GM23338 (cell line): ENCODE measurements around the gene MYCBPAP. TPM values are rescaled to one million over a fixed set of nuclear protein-coding genes. Genes with fewer than 3 reads are reported as not detected.

Source experiments
- ATAC-seq: fragments of 200-7000 bp; cut with Tn5 transposase; 3 replicates; pipeline ENCODE4 v1.9.1; 2020
- DNase-seq: peaks from one replicate; pipeline ENCODE4 v3.0.0-alpha.2; 2015; ENCODE audit warnings: low spot score
- H2AFZ ChIP-seq: fragments of 200-600 bp; sonication (generic); 2 replicates; pipeline ENCODE4 v1.8.0; 2016; ENCODE audit warnings: antibody characterized with exemption, mild to moderate bottlenecking, moderate library complexity
- H3F3A ChIP-seq: fragments of 200-600 bp; sonication (generic); replicated peaks from 2 replicates; pipeline ENCODE4 v1.8.0; 2017; ENCODE audit warnings: antibody characterized with exemption, mixed run types, low read depth
- H3K27ac ChIP-seq: fragments of 200-600 bp; sonication (generic); 2 replicates; pipeline ENCODE4 v1.6.1; 2016; ENCODE audit warnings: low read depth
- H3K27me3 ChIP-seq: fragments of 200-600 bp; sonication (generic); 2 replicates; pipeline ENCODE4 v1.8.0; 2016; ENCODE audit warnings: mild to moderate bottlenecking, mixed run types, moderate library complexity; ENCODE audit not compliant: insufficient read depth
- H3K36me3 ChIP-seq: fragments of 200-600 bp; sonication (generic); 2 replicates; pipeline ENCODE4 v1.8.0; 2016; ENCODE audit warnings: mild to moderate bottlenecking; ENCODE audit not compliant: insufficient read depth
- H3K4me1 ChIP-seq: fragments of 200-600 bp; sonication (generic); 2 replicates; pipeline ENCODE4 v1.8.0; 2016; ENCODE audit warnings: mild to moderate bottlenecking, moderate library complexity; ENCODE audit not compliant: insufficient read depth
- H3K4me2 ChIP-seq: fragments of 200-600 bp; sonication (generic); 2 replicates; pipeline ENCODE4 v1.7.1; 2017; ENCODE audit warnings: mixed run types
- H3K4me3 ChIP-seq: fragments of 200-600 bp; sonication (generic); 2 replicates; pipeline ENCODE4 v1.6.1; 2016; ENCODE audit warnings: mixed run types
- H3K79me2 ChIP-seq: fragments of 200-600 bp; sonication (generic); replicated peaks from 2 replicates; pipeline ENCODE4 v1.8.0; 2017; ENCODE audit warnings: mild to moderate bottlenecking; ENCODE audit not compliant: insufficient read depth
- H3K9me2 ChIP-seq: fragments of 200-600 bp; sonication (generic); 2 replicates; pipeline ENCODE4 v1.8.0; 2017; ENCODE audit not compliant: insufficient read depth
- H4K20me1 ChIP-seq: fragments of 200-600 bp; sonication (generic); replicated peaks from 2 replicates; pipeline ENCODE4 v1.8.0; 2017; ENCODE audit warnings: mild to moderate bottlenecking; ENCODE audit not compliant: insufficient read depth
- H3K27ac Mint-ChIP-seq: 2 replicates; pipeline ENCODE4 v1.8.0; 2020; ENCODE audit warnings: inconsistent platforms, mild to moderate bottlenecking, moderate library complexity, mixed read lengths
- H3K27me3 Mint-ChIP-seq: 3 replicates; pipeline ENCODE4 v1.8.0; 2022; ENCODE audit warnings: low read depth, mild to moderate bottlenecking, moderate library complexity, mixed read lengths, inconsistent platforms; ENCODE audit not compliant: insufficient read depth, poor library complexity
- H3K36me3 Mint-ChIP-seq: 3 replicates; pipeline ENCODE4 v1.8.0; 2021; ENCODE audit warnings: low read depth, mild to moderate bottlenecking, inconsistent platforms, moderate library complexity, mixed read lengths
- H3K4me1 Mint-ChIP-seq: 3 replicates; pipeline ENCODE4 v1.8.0; 2020; ENCODE audit warnings: mild to moderate bottlenecking, inconsistent platforms, mixed read lengths
- H3K4me3 Mint-ChIP-seq: 3 replicates; pipeline ENCODE4 v1.8.0; 2021; ENCODE audit warnings: moderate library complexity, mild to moderate bottlenecking, inconsistent platforms, mixed read lengths
- H3K9me3 Mint-ChIP-seq: 3 replicates; pipeline ENCODE4 v1.8.0; 2020; ENCODE audit warnings: moderate library complexity, mild to moderate bottlenecking, inconsistent platforms, mixed read lengths
- CREB1 ChIP-seq: fragments of 250-450 bp; sonication (Bioruptor Pico); IDR thresholded peaks from 2 replicates; pipeline ENCODE4 v1.5.0; 2020; ENCODE audit warnings: low read depth, mild to moderate bottlenecking, moderate library complexity
- EZH2phosphoT487 ChIP-seq: fragments of 200-600 bp; sonication (generic); IDR thresholded peaks from one replicate; pipeline ENCODE4 v1.8.1; 2018; ENCODE audit warnings: antibody characterized with exemption; ENCODE audit not compliant: unreplicated experiment
- JUNB ChIP-seq: IDR thresholded peaks from one replicate; pipeline ENCODE4 v1.6.1; 2016; ENCODE audit warnings: antibody characterized with exemption; ENCODE audit not compliant: unreplicated experiment
- NANOG ChIP-seq: IDR thresholded peaks from 2 replicates; pipeline ENCODE4 v1.6.1; 2016; ENCODE audit warnings: antibody characterized with exemption, borderline replicate concordance
- POLR2AphosphoS5 ChIP-seq: IDR thresholded peaks from 2 replicates; pipeline ENCODE4 v1.6.1; 2016; ENCODE audit warnings: antibody characterized with exemption, low read depth
- STAT1 ChIP-seq: IDR thresholded peaks from one replicate; pipeline ENCODE4 v1.6.1; 2016; ENCODE audit warnings: antibody characterized with exemption; ENCODE audit not compliant: unreplicated experiment
- ZNF114 ChIP-seq: fragments of 250-450 bp; sonication (Bioruptor Pico); IDR thresholded peaks from 2 replicates; pipeline ENCODE4 v1.5.0; 2020; ENCODE audit warnings: mild to moderate bottlenecking, moderate library complexity
- ZNF331 ChIP-seq: fragments of 250-450 bp; sonication (Bioruptor Pico); IDR thresholded peaks from 2 replicates; pipeline ENCODE4 v1.5.0; 2020; ENCODE audit warnings: low read depth, mild to moderate bottlenecking, moderate library complexity
- polyA plus RNA-seq: library from polyadenylated mRNA; unstranded; fragments of >200 nt; fragmentation: Nextera tagmentation; extraction: Ambion mirVana; gene quantifications from 2 replicates; pipeline ENCODE4 v1.2.1, GENCODE V29; 2016
- total RNA-seq: library from RNA; depleted of rRNA; stranded (reverse); fragments of >200 nt; shearing (Covaris generic); gene quantifications from 2 replicates; pipeline ENCODE4 v1.2.3, GENCODE V29; 2014
- TF ChIP-seq, protein P1 (sequence below), 2 experiments: fragments of 200-600 bp in 1 of 2; sonication (generic) in 1 of 2; conservative IDR thresholded peaks; 2 replicates each; pipeline versions ENCODE4 v1.5.1 to v1.6.1; 2016 to 2017; ENCODE audit warnings: antibody characterized with exemption in 2 of 2, low read depth in 2 of 2, mild to moderate bottlenecking in 2 of 2, moderate library complexity in 1 of 2
- TF ChIP-seq, protein P2 (sequence below): IDR thresholded peaks from one replicate; pipeline ENCODE4 v1.6.1; 2018; ENCODE audit warnings: antibody characterized with exemption; ENCODE audit not compliant: unreplicated experiment
- TF ChIP-seq, protein P3 (sequence below): fragments of 250-450 bp; sonication (Bioruptor Pico); IDR thresholded peaks from 2 replicates; pipeline ENCODE4 v1.5.0; 2020; ENCODE audit warnings: mild to moderate bottlenecking, moderate library complexity

MYCBPAP gene
- total and polyA plus RNA-seq, 2 experiments from 2014 or later = 0.63 to 1.7 TPM

- no peaks in the 10 kb centered on the region for H3K79me2 ChIP-seq
- H3K4me2 ChIP-seq = no peak overlapping the region
- H3K27ac Mint-ChIP-seq = no peak overlapping the region
- no peaks in the 10 kb centered on the region; the same call in 1 of the 2 replicates for H4K20me1 ChIP-seq
- no peak overlapping the region for H3K4me3 Mint-ChIP-seq
- H3K9me3 Mint-ChIP-seq = no peaks in the 10 kb centered on the region
- peaks cover 12% of the 10 kb centered on the region for H3K4me1 ChIP-seq
- no peak overlapping the region for H2AFZ ChIP-seq
- TF ChIP-seq ZNF114 (CRISPR knock-in tag) = no peak
- TF ChIP-seq JUNB = no peak
- peaks cover 25% of the 10 kb centered on the region for H3K27me3 ChIP-seq
- H3K4me3 ChIP-seq = no peak overlapping the region
- no peak overlapping the region for H3K27ac ChIP-seq
- peaks cover 31% of the 10 kb centered on the region for H3K27me3 Mint-ChIP-seq
- H3K9me2 ChIP-seq = no peaks in the 10 kb centered on the region
- no peaks in the 10 kb centered on the region for H3K36me3 ChIP-seq
- no peaks in the 10 kb centered on the region; the same call in 2 of the 3 replicates for H3K36me3 Mint-ChIP-seq
- no peak for DNase-seq
- peaks cover 45% of the 10 kb centered on the region for H3K4me1 Mint-ChIP-seq
- H3F3A ChIP-seq = no peaks in the 10 kb centered on the region
- no peak; the same call in 2 of the 3 replicates for ATAC-seq
These were observed 61.8 kb downstream of the MYCBPAP start for GRCh38 chr17:50570032-50570431.

- Histone ChIP-seq H3K9me2 (no peaks in the 10 kb centered on the region), H3K79me2 (no peaks in the 10 kb centered on the region), H3K4me1 (peaks cover 13% of the 10 kb centered on the region), H3F3A (no peaks in the 10 kb centered on the region), H3K36me3 (no peaks in the 10 kb centered on the region), H3K27ac (no peak overlapping the region), H3K4me3 (no peak overlapping the region), H3K4me2 (no peak overlapping the region), H4K20me1 (no peaks in the 10 kb centered on the region; the same call in 1 of the 2 replicates), H2AFZ (no peak overlapping the region), H3K27me3 (peaks cover 20% of the 10 kb centered on the region)
- Mint-ChIP-seq H3K4me3 (no peak overlapping the region), H3K27me3 (peaks cover 27% of the 10 kb centered on the region), H3K36me3 (no peaks in the 10 kb centered on the region; the same call in 2 of the 3 replicates), H3K27ac (no peak overlapping the region), H3K9me3 (no peaks in the 10 kb centered on the region), H3K4me1 (peaks cover 45% of the 10 kb centered on the region)
- peak; percentile 18; the same call in 2 of the 3 replicates for ATAC-seq
- DNase-seq = no peak
- TF ChIP-seq POLR2AphosphoS5 = no peak
- no peak for TF ChIP-seq EZH2phosphoT487
- no peak for TF ChIP-seq NANOG
- TF ChIP-seq, protein P1, sequence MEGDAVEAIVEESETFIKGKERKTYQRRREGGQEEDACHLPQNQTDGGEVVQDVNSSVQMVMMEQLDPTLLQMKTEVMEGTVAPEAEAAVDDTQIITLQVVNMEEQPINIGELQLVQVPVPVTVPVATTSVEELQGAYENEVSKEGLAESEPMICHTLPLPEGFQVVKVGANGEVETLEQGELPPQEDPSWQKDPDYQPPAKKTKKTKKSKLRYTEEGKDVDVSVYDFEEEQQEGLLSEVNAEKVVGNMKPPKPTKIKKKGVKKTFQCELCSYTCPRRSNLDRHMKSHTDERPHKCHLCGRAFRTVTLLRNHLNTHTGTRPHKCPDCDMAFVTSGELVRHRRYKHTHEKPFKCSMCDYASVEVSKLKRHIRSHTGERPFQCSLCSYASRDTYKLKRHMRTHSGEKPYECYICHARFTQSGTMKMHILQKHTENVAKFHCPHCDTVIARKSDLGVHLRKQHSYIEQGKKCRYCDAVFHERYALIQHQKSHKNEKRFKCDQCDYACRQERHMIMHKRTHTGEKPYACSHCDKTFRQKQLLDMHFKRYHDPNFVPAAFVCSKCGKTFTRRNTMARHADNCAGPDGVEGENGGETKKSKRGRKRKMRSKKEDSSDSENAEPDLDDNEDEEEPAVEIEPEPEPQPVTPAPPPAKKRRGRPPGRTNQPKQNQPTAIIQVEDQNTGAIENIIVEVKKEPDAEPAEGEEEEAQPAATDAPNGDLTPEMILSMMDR (conservative IDR thresholded peaks at IDR 0.05; ENCODE audit: low read depth in 2 of 2) = no peak
- no peak for TF ChIP-seq ZNF331 (CRISPR knock-in tag)
- TF ChIP-seq, protein P2, sequence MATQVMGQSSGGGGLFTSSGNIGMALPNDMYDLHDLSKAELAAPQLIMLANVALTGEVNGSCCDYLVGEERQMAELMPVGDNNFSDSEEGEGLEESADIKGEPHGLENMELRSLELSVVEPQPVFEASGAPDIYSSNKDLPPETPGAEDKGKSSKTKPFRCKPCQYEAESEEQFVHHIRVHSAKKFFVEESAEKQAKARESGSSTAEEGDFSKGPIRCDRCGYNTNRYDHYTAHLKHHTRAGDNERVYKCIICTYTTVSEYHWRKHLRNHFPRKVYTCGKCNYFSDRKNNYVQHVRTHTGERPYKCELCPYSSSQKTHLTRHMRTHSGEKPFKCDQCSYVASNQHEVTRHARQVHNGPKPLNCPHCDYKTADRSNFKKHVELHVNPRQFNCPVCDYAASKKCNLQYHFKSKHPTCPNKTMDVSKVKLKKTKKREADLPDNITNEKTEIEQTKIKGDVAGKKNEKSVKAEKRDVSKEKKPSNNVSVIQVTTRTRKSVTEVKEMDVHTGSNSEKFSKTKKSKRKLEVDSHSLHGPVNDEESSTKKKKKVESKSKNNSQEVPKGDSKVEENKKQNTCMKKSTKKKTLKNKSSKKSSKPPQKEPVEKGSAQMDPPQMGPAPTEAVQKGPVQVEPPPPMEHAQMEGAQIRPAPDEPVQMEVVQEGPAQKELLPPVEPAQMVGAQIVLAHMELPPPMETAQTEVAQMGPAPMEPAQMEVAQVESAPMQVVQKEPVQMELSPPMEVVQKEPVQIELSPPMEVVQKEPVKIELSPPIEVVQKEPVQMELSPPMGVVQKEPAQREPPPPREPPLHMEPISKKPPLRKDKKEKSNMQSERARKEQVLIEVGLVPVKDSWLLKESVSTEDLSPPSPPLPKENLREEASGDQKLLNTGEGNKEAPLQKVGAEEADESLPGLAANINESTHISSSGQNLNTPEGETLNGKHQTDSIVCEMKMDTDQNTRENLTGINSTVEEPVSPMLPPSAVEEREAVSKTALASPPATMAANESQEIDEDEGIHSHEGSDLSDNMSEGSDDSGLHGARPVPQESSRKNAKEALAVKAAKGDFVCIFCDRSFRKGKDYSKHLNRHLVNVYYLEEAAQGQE = no peak
- no peak for TF ChIP-seq STAT1
- TF ChIP-seq, protein P3, sequence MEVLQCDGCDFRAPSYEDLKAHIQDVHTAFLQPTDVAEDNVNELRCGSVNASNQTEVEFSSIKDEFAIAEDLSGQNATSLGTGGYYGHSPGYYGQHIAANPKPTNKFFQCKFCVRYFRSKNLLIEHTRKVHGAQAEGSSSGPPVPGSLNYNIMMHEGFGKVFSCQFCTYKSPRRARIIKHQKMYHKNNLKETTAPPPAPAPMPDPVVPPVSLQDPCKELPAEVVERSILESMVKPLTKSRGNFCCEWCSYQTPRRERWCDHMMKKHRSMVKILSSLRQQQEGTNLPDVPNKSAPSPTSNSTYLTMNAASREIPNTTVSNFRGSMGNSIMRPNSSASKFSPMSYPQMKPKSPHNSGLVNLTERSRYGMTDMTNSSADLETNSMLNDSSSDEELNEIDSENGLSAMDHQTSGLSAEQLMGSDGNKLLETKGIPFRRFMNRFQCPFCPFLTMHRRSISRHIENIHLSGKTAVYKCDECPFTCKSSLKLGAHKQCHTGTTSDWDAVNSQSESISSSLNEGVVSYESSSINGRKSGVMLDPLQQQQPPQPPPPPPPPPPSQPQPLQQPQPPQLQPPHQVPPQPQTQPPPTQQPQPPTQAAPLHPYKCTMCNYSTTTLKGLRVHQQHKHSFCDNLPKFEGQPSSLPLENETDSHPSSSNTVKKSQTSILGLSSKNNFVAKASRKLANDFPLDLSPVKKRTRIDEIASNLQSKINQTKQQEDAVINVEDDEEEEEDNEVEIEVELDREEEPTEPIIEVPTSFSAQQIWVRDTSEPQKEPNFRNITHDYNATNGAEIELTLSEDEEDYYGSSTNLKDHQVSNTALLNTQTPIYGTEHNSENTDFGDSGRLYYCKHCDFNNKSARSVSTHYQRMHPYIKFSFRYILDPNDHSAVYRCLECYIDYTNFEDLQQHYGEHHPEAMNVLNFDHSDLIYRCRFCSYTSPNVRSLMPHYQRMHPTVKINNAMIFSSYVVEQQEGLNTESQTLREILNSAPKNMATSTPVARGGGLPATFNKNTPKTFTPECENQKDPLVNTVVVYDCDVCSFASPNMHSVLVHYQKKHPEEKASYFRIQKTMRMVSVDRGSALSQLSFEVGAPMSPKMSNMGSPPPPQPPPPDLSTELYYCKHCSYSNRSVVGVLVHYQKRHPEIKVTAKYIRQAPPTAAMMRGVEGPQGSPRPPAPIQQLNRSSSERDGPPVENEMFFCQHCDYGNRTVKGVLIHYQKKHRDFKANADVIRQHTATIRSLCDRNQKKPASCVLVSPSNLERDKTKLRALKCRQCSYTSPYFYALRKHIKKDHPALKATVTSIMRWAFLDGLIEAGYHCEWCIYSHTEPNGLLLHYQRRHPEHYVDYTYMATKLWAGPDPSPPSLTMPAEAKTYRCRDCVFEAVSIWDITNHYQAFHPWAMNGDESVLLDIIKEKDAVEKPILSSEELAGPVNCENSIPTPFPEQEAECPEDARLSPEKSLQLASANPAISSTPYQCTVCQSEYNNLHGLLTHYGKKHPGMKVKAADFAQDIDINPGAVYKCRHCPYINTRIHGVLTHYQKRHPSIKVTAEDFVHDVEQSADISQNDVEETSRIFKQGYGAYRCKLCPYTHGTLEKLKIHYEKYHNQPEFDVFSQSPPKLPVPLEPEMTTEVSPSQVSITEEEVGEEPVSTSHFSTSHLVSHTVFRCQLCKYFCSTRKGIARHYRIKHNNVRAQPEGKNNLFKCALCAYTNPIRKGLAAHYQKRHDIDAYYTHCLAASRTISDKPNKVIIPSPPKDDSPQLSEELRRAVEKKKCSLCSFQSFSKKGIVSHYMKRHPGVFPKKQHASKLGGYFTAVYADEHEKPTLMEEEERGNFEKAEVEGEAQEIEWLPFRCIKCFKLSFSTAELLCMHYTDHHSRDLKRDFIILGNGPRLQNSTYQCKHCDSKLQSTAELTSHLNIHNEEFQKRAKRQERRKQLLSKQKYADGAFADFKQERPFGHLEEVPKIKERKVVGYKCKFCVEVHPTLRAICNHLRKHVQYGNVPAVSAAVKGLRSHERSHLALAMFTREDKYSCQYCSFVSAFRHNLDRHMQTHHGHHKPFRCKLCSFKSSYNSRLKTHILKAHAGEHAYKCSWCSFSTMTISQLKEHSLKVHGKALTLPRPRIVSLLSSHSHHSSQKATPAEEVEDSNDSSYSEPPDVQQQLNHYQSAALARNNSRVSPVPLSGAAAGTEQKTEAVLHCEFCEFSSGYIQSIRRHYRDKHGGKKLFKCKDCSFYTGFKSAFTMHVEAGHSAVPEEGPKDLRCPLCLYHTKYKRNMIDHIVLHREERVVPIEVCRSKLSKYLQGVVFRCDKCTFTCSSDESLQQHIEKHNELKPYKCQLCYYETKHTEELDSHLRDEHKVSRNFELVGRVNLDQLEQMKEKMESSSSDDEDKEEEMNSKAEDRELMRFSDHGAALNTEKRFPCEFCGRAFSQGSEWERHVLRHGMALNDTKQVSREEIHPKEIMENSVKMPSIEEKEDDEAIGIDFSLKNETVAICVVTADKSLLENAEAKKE (CRISPR knock-in tag) = no peak
- no peak for TF ChIP-seq ZNF114 (CRISPR knock-in tag)
- no peak for TF ChIP-seq JUNB
- TF ChIP-seq CREB1 (CRISPR knock-in tag) = no peak
These were observed 62.3 kb downstream of the MYCBPAP start for GRCh38 chr17:50570528-50570927.
